ENCODE results near the gene TUNAR.

GRCh38 chr14:95959317-95959716 is 82.7 kb downstream of the TUNAR start:
- no peak for TF ChIP-seq CTCF (conservative IDR thresholded peaks at IDR 0.05; ENCODE audit: low read depth in 2 of 2)
- TF ChIP-seq REST (IDR thresholded peaks at IDR 0.05; ENCODE audit: unreplicated experiment), result no peak
- TF ChIP-seq EZH2 (IDR thresholded peaks at IDR 0.05; ENCODE audit: low read depth, unreplicated experiment), result no peak
- TF ChIP-seq EZH2phosphoT487 (IDR thresholded peaks at IDR 0.05; ENCODE audit: unreplicated experiment), result no peak
- no peak for TF ChIP-seq POLR2AphosphoS5 (IDR thresholded peaks at IDR 0.05; ENCODE audit: low read depth)
- TF ChIP-seq JUNB (IDR thresholded peaks at IDR 0.05; ENCODE audit: unreplicated experiment), result no peak
- TF ChIP-seq NANOG (IDR thresholded peaks at IDR 0.05; ENCODE audit: borderline replicate concordance), result no peak
